TTC549 (cell line): ENCODE measurements around the gene RXYLT1.
A peak's percentile ranks its signal among the peaks of the same experiment; 100 is the strongest.
"Not testable (repeated sequence)": the region's sequence is repeated elsewhere in the genome, so short reads cannot be mapped to it uniquely, and the experiment has no call there.

Experiments
- FAIRE-seq: peaks from 2 replicates; lab custom pipeline; 2012; peaks lifted over from hg19 to GRCh38; lab: Jason Lieb, UNC

RXYLT1 gene, protein sequence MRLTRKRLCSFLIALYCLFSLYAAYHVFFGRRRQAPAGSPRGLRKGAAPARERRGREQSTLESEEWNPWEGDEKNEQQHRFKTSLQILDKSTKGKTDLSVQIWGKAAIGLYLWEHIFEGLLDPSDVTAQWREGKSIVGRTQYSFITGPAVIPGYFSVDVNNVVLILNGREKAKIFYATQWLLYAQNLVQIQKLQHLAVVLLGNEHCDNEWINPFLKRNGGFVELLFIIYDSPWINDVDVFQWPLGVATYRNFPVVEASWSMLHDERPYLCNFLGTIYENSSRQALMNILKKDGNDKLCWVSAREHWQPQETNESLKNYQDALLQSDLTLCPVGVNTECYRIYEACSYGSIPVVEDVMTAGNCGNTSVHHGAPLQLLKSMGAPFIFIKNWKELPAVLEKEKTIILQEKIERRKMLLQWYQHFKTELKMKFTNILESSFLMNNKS

GRCh38 chr12:63779498-63780481 lies at the start of gene RXYLT1:
TSS of gene RXYLT1 (plus strand) at chr12:63779909. CDS start at chr12:63779961, 52 bp downstream.
- no peak for FAIRE-seq

DNA sequence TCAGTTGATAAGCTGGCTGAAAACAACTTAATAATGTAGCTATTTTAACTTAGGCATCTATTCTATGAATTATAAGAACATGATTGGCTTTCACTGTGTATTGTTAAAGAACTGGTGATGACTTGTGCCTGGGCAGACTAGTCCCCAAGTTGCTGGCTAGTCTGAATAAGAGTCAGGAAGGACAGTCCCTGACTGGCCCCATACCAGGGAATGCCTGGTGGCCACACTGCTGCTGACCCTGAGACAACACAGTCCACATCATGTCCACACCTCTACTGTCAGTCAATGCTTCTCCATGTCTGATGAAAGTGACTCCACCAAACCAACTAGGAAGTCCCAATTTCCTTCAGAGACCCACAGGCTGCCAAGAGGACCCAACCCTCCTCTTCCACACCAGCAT lies 46.9 kb upstream of the RXYLT1 start:
- FAIRE-seq, result not testable (repeated sequence)

DNA sequence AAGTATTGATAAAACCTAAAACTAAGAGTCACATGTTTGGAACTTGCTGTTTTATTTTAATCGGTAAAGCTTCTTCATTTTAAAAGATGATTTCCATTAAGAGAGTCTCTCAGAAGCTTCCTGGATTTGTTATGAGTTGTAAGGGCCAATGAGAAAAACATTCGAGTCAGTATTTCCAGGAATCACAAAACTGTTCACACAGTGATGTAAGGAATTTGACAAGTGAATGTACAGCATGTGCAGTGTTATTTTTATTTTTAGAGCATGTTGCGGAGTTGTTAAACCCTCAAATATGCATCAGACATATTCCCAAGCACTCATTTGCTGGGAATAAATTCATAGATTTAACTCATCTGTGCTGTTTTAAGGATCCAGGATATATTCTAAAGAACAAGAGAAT lies 46.1 kb upstream of the RXYLT1 start:
- not testable (repeated sequence) for FAIRE-seq

GRCh38 chr12:63740551-63740950 lies 39.2 kb upstream of the RXYLT1 start:
- FAIRE-seq, result not testable (repeated sequence)

GRCh38 chr12:63741431-63741830 lies 38.3 kb upstream of the RXYLT1 start:
- not testable (repeated sequence) for FAIRE-seq

GRCh38 chr12:63744110-63744509 lies 35.6 kb upstream of the RXYLT1 start:
- FAIRE-seq, result not testable (repeated sequence)

DNA sequence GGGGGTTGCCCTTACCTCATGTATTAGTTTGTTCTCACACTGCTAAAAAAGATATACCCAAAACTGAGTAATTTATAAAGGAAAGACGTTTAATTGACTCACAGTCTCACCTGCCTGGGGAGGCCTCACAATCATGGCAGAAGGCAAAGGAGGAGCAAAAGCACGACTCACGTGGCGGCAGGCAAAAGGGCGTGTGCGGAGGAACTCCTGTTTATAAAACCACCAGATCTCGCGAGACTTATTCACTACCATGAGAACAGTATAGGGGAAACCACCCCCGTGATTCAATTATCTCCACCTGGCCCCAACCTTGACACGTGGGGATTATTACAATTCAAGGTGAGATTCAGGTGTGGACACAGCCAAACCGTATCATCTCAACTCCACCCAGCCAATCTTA lies 33.2 kb upstream of the RXYLT1 start:
- not testable (repeated sequence) for FAIRE-seq

DNA sequence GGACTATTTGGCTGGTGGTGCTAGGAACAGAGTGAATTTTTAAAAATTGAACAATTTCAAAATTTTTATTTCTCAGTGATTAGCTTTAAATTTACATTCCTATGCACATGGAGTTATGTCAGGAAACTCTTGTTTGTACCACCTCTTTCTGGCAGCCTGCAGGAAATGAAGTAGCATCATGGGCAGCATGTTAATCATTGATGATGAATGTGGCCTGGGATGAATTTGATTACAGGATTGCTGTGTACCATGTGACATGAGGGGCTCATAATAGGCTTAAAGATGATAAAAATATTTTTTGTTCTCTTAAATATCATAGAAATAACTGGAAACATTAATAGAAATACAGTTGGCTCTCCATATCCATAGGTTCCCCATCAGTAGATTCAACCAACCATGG lies 32.6 kb upstream of the RXYLT1 start:
- not testable (repeated sequence) for FAIRE-seq

GRCh38 chr12:63747553-63747952 lies 32.2 kb upstream of the RXYLT1 start:
- no peak for FAIRE-seq

DNA sequence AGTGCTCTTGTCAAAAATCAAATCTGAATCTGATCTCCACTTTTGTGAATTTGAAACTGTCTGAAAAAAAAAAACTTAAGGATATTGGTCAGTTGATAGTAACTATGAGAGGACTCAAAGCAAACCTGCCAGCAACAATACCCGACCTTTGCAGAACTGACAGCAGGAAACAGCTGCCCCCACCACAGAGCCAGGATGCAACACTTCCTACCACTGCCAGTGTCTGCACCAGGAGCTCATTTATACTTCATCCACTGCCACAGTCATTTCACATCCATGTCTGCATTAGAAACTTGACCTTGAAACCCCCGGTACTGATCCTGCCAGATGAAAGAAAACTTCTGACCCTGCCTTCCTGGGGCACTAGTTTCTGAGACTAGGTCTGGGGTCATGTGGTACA lies 27.4 kb upstream of the RXYLT1 start:
- FAIRE-seq, result no peak

GRCh38 chr12:63752841-63753240 lies 26.9 kb upstream of the RXYLT1 start:
- FAIRE-seq, result no peak

DNA sequence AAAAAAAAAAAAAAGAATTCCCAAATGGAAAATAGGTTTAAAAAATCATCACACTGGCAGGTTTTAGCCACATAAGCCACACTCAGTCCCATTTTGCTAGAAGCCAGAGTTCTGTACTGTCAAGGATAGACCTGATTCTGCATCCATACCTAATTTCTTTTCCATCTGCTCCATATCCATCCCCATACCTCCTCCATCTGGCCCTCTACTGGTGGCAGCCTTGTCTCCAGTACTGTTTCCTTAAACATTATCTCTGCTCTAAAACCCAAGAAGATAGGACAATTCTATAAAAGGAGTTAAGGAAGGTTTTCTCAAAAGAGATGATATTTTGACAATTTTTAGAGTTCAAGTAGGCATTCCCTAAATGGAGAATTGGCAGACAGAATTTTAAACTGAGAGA lies 26.0 kb upstream of the RXYLT1 start:
- no peak for FAIRE-seq

DNA sequence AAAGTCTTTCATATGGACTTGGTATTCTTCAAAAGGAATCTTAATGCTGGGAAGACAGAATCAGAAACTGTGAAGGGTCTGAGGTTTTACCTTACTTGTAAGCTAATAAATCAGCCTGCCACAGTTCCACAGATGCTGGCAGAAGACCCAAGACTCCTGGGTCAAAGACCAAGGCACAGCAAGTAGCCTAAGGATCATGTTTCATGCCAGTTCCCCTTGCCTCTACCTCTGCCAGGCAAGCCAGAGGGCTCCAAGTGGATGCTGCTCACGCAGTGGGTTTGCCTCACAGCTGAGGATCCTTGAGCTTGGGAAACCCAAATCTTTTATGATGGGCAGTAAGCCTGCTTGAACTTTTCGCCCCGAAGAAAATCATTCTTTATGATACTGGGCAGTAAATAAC lies 15.2 kb upstream of the RXYLT1 start:
- FAIRE-seq, result no peak

DNA sequence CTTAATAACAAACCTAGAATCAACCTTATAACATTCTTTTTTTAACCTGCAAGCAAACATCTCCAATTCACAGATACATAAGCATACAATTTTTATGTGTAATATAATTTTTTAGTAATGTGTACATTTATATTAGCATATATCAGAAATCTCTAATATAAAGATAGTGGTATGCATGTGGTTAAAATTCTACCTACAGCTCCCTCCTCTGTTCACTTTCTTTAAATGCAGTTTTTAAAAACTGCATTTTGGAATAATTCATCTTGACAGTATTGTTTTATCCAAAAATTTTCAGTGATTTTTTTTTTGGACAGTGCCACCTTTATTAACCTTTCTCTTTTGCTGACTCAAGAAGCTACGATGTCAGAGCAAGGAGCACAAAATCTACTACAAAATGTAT lies 13.2 kb upstream of the RXYLT1 start:
- FAIRE-seq, result peak; percentile 39

DNA sequence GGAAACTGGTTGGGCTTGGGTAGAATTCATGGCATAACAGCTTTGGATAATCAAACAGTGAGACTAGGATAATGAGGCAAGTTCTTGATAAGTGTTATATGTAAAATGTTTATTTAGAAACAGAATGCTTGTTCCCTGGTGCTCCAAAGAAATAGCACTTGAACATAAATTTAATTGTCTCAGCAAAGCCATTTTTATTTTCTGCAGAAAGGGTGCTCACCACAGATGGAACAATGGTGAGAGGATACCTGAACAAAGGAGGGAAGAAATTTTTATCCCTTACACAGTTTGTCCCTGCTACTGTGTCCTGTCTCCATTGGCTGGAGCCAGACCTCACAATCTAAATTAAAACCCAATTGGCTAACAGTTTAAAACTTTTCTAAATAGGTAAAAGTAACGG lies 9.3 kb upstream of the RXYLT1 start:
- no peak for FAIRE-seq

DNA sequence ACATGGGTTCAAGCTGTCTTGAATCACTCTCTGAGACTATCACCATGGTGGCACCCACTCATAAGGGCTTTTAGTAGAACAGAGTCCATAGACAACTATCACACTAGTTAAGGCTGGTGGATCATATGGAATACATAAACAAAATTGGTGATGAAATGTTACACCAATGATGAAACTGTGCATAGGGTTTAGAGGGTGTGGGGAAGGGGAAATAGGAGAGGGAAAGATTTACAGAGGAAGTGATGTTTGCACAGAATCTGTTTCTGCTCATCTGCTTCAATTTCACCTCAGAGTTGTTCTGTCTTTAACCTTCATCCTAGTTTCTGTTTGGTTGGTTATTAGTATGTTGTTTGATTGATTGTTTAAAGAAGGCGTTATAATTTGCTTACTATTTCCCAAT lies 2.4 kb upstream of the RXYLT1 start:
- FAIRE-seq, result no peak

- FAIRE-seq, result no peak
Observed at GRCh38 chr12:63782466-63782865, 2.8 kb downstream of the RXYLT1 start.

DNA sequence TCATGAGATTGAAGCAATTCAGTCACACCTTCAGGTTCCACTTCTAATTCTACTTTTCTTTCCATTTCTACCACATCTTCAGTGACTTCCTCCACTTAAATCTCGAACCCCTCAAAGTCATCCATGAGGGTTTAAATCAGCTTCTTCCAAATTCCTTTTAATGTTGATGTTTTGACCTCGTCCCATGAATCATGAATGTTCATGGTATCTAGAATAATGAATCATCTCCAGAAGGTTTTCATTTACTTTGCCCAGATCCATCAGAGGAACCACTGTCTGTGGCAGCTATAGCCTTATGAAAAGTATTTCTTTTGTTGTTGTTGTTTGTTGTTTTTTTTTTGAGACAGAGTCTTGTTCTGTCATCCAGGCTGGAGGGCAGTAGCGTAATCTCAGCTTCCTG lies 7.6 kb downstream of the RXYLT1 start:
- no peak for FAIRE-seq

DNA sequence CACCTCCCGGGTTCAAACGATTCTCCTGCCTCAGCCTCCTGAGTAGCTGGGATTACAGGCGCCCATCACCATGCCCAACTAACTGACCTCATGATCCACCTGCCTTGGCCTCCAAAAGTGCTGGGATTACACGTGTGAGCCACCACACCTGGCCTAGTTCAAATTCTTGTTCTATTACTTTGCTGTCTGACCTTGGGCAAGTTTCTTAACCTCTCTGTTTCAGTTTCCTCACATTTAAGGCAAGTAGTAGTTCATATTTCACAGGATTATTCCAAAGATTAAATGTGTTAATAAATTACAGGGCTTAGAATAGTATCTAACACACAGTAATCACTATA lies 10.9 kb downstream of the RXYLT1 start:
- no peak for FAIRE-seq

GRCh38 chr12:63792338-63792737 lies 12.6 kb downstream of the RXYLT1 start:
- FAIRE-seq, result no peak

DNA sequence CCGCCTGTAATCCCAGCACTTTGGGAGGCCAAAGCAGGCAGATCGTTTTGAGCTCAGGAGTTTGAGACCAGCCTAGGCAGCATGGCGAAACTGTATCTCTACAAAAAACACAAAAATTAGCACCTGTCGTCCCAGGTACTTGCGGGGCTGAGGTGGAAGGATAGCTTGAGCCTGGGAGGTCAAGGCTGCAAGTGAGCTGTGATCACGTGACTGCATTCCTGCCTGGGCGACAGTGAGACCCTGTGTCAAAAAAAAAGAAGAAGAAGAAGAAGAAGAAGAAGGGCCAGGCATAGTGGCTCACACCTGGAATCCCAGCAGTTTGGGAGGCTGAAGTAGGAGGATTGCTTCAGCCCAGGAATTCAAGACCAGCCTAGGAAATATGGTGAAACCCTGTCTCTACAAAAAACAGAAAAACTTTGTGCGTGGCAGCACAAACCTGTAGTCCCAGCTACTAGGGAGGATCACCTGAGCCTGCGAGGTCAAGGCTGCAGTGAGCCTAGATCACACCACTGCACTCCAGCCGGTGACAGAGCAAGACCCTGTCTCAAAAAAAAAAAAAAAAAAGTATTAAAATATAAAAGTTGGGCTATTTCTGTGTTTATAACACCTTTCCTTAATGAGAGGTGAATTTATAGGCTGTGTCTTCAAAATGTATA lies 15.5 kb downstream of the RXYLT1 start:
- no peak for FAIRE-seq

GRCh38 chr12:63795944-63796343 lies 16.2 kb downstream of the RXYLT1 start:
- FAIRE-seq, result no peak
